Stomach (tissue), 9 donors: ENCODE data around the gene MST1. TPM values are rescaled to one million over a fixed set of nuclear protein-coding genes. Genes with fewer than 3 reads are reported as not detected.
"Not testable (repeated sequence)": the region's sequence is repeated elsewhere in the genome, so short reads cannot be mapped to it uniquely, and the experiment has no call there.

Experiments used
- DNase-seq, 2 donors: peaks; one replicate each; pipeline versions ENCODE4 v3.0.0 to v3.0.0-alpha.2; 2013 to 2019
- H3K27ac ChIP-seq, 5 donors: fragments of 200-600 bp in 4 of 5; sonication (generic) in 4 of 5; one replicate each; pipeline ENCODE4 v1.5.1; 2013 to 2019; ENCODE audit warnings: mild to moderate bottlenecking in 1 of 5, moderate library complexity in 1 of 5
- H3K27me3 ChIP-seq, 3 donors: fragments of 200-600 bp; sonication (generic); one replicate each; pipeline ENCODE4 v1.5.1; 2017 to 2019; ENCODE audit warnings: mixed run types in 1 of 3
- H3K36me3 ChIP-seq, 4 donors: fragments of 200-600 bp; sonication (generic); 1 replicate in 3 of 4; 2 replicates in 1 of 4; pipeline ENCODE4 v1.5.1; 2016 to 2019
- H3K4me1 ChIP-seq, 4 donors: fragments of 200-600 bp; sonication (generic); one replicate each; pipeline ENCODE4 v1.5.1; 2016 to 2019
- H3K4me3 ChIP-seq, 4 donors: fragments of 200-600 bp; sonication (generic) in 3 of 4; one replicate each; pipeline ENCODE4 v1.5.1; 2016 to 2019; ENCODE audit warnings: mild to moderate bottlenecking in 1 of 4
- H3K9me3 ChIP-seq, 4 donors: fragments of 200-600 bp; sonication (generic); one replicate each; pipeline ENCODE4 v1.5.1; 2016 to 2019
- EP300 ChIP-seq: sonication (generic); formaldehyde crosslinking; IDR thresholded peaks from one replicate; pipeline ENCODE4 v1.6.1; 2017; ENCODE audit warnings: antibody characterized with exemption
- POLR2A ChIP-seq, 4 donors: fragments of 450-650 bp; IDR thresholded peaks; one replicate each; pipeline ENCODE4 v1.6.1; 2016; ENCODE audit warnings: antibody characterized with exemption in 4 of 4, control low read depth in 2 of 4, mild to moderate bottlenecking in 1 of 4, moderate library complexity in 1 of 4
- POLR2AphosphoS5 ChIP-seq, 3 donors: sonication (generic); formaldehyde crosslinking; IDR thresholded peaks; one replicate each; pipeline ENCODE4 v1.6.1; 2016; ENCODE audit warnings: antibody characterized with exemption in 3 of 3
- WGBS, 5 donors: extraction: QIAGEN DNeasy Blood & Tissue Kit in 3 of 5; methylation state at CpG; one replicate each; pipeline versions ENCODE4 v1.1.5 to v1.1.7; 2013 to 2018; 5-methylcytosine and 5-hydroxymethylcytosine counted together
- intact Hi-C: fragments of 100-400 bp; cut with DNase I; formaldehyde crosslinking; loops from one replicate; pipeline ENCODE4 v1.15.1; 2023; ENCODE audit warnings: low total_unique reads
- polyA plus RNA-seq, 3 donors: library from polyadenylated mRNA; stranded (reverse); fragments of 200-250 nt; gene quantifications; one replicate each; pipeline ENCODE4 v1.2.3, GENCODE V29; 2013
- total RNA-seq, 5 donors: library from RNA; depleted of rRNA; stranded (reverse); fragments of >200 nt; gene quantifications; one replicate each; pipeline versions ENCODE4 v1.1.0 to v1.2.3, GENCODE V29; 2014 to 2016
- TF ChIP-seq, protein P1 (sequence below), 7 experiments: fragments of 450-650 bp in 4 of 7; fragments of 200-600 bp in 3 of 7; sonication (generic) in 3 of 7; IDR thresholded peaks; one replicate each; pipeline ENCODE4 v1.5.1; 2016 to 2019; ENCODE audit warnings: antibody characterized with exemption in 7 of 7, control low read depth in 2 of 7, mild to moderate bottlenecking in 1 of 7
- donor health status: healthy with polysubstance abuse.
- donor health status: Bipolar disorder and iron deficiency.
- donor health status: healthy.

MST1 gene
- total and polyA plus RNA-seq, 8 donors, result 6.7 to 172 (median 19.7) TPM

DNA sequence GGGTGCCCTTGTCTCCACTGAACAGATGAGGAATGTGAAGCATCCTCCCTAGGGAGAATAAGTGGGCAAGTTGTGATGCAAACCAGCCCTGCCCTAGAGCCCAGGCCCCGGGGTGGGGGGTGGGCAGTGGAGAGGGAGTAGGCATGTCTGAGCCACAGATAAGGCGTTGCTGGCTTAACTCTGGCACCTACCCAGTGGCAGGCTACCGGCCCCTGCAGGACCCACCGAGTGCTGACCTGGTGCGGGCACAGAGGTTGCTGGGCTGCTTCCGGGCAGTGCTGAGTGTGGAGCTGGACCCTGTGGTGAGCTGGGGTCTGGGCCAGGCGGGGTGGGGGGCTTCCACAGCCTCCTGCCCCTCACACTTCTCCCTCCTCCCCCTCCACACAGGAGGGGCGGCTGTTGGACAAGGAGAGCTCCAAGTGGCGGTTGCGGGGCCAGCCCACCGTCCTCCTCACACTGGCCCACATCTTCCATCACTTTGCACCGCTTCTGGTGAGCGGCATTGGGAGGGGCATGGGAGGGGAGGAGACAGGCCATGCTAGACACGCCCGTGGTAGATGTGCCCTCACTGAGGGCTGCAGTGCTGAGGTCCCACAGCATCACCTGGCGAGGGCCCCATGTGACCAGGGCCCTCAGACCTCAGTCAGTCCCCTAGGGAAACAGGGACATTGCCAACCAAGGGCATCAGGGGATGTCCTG lies 10.2 kb upstream of the MST1 start:
- no peaks in the 10 kb centered on the region for H3K9me3 ChIP-seq
- intact Hi-C loops, result no loop called here
- no peak overlapping the region for H3K27ac ChIP-seq
- no peak overlapping the region for H3K4me3 ChIP-seq
- peaks cover 0 to 8% (median 0%) of the 10 kb centered on the region in 4 donors for H3K4me1 ChIP-seq
- H3K27me3 ChIP-seq, result no peaks in the 10 kb centered on the region
- DNase-seq, result no peak
- H3K36me3 ChIP-seq, result peaks cover 35 to 78% (median 71%) of the 10 kb centered on the region in 4 donors
- TF ChIP-seq EP300 (no peak), POLR2A (IDR thresholded peaks at IDR 0.05) (no peak), POLR2AphosphoS5 (IDR thresholded peaks at IDR 0.05) (no peak)
- TF ChIP-seq, protein P1, sequence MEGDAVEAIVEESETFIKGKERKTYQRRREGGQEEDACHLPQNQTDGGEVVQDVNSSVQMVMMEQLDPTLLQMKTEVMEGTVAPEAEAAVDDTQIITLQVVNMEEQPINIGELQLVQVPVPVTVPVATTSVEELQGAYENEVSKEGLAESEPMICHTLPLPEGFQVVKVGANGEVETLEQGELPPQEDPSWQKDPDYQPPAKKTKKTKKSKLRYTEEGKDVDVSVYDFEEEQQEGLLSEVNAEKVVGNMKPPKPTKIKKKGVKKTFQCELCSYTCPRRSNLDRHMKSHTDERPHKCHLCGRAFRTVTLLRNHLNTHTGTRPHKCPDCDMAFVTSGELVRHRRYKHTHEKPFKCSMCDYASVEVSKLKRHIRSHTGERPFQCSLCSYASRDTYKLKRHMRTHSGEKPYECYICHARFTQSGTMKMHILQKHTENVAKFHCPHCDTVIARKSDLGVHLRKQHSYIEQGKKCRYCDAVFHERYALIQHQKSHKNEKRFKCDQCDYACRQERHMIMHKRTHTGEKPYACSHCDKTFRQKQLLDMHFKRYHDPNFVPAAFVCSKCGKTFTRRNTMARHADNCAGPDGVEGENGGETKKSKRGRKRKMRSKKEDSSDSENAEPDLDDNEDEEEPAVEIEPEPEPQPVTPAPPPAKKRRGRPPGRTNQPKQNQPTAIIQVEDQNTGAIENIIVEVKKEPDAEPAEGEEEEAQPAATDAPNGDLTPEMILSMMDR (IDR thresholded peaks at IDR 0.05), result no peak
- WGBS, 5 donors, result 77 to 90% (median 88%) methylated on average over 5 to 16 of the region's 16 CpGs

- H3K27ac ChIP-seq, intact Hi-C loops, H3K27me3 ChIP-seq, DNase-seq, H3K4me3 ChIP-seq, H3K9me3 ChIP-seq: not testable (repeated sequence)
- WGBS, 5 donors, result 70 to 94% (median 88%) methylated on average over 1 to 4 of the region's 4 CpGs
- Histone ChIP-seq H3K4me1 (peaks cover 10 to 16% (median 15%) of the 10 kb centered on the region in 4 donors), H3K36me3 (peaks cover 21 to 44% (median 38%) of the 10 kb centered on the region in 4 donors)
These were observed 6.2 kb upstream of the MST1 start for GRCh38 chr3:49695350-49696015.

DNA sequence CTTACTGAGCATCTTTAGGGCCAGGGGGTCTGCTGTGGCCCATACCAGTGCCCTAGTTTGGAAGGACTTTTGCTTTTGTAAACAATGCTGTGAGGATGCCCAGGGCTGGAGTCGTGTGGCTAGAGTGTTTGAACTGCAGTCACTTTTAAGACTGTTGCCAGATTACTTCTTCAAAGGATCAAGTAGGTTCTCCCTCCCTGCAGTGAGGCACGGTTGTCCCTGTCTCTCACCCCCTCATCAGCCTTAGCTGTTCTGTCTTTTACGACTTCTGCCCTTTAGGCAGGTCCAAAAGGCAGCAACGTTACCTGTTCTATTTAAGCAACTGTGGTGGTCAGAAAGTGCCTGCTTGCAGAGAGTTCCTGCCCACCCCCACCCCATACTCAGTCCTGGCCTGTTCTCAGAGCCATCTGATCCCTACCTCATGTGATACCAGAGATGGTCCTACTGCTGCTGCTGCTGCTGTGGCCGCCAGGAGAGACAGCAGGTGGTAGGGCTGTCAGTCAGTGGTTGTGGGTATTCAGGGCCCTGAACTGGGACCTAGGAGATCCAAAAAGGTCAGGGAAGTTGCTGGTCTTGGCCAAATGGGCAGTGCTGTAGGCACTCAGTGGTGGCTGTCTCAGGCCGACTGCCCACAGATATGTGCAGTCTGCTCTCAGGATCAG lies 5.3 kb upstream of the MST1 start:
- H3K27me3 ChIP-seq, H3K27ac ChIP-seq, H3K4me3 ChIP-seq, DNase-seq, H3K9me3 ChIP-seq, intact Hi-C loops: not testable (repeated sequence)
- 67 to 71% (median 69%) methylated on average over 5 to 6 of the region's 6 CpGs for WGBS, 5 donors
- peaks cover 17 to 24% (median 23%) of the 10 kb centered on the region in 4 donors for H3K4me1 ChIP-seq
- H3K36me3 ChIP-seq, result peaks cover 20 to 34% (median 29%) of the 10 kb centered on the region in 4 donors

DNA sequence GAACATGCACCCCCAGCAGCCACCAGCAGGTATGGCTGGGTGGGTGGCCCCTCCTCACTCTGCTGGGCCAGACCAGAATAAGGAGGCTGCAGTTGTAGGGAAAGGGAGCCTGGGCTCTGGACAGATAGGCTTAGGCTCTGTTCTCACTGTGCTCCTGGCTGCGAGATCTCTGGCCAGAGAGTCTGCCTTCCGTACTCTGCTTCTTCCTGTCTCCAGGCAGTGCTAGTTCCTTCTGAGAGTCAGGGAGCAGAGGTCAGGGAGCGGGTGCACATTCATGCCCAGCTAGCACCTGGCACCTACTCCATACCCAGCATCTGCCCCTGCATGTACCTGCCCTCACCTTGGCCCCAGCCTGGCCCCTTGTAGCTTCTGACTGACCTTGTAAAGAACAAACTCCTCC lies 2.2 kb upstream of the MST1 start:
- H3K9me3 ChIP-seq, intact Hi-C loops, DNase-seq, H3K27ac ChIP-seq, H3K36me3 ChIP-seq, H3K4me3 ChIP-seq: not testable (repeated sequence)
- Histone ChIP-seq H3K4me1 (peaks cover 22 to 43% (median 41%) of the 10 kb centered on the region in 4 donors), H3K27me3 (peaks cover 0 to 12% (median 0%) of the 10 kb centered on the region in 3 donors)
- WGBS, 5 donors, result 55 to 87% (median 56%) methylated on average over 3 of the region's 3 CpGs

DNA sequence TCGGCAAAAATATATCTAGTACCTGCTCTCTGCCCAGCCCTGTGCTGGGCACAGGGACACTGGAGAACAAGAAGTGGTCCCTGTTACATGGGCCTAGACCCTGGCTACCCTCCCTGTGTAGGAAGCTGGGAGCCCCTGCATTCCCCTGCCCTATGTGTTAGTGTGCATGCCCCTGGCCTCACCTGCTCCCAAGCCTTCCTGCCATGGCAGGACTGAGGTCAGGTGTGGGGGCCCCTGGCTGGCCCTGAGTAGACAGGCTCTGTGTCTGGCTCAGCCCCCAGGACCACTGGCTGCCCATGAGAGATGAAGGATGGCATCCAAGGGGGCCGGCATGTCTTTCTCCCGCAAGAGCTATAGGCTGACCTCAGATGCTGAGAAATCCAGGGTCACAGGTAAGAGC lies 1.6 kb upstream of the MST1 start:
- peaks cover 0 to 18% (median 0%) of the 10 kb centered on the region in 3 donors for H3K27me3 ChIP-seq

GRCh38 chr3:49689908-49690624 lies 792 bp upstream of the MST1 start:
- Histone ChIP-seq H3K4me3 (peak overlapping the region; percentile 71 to 95 (median 83)), H3K27me3 (peaks cover 0 to 22% (median 0%) of the 10 kb centered on the region in 3 donors), H3K27ac (peak overlapping the region; percentile 77 to 91 (median 88)), H3K4me1 (peaks cover 26 to 52% (median 49%) of the 10 kb centered on the region in 4 donors)
- WGBS, 5 donors, result 5 to 10% (median 6%) methylated on average over 14 to 16 of the region's 16 CpGs
- DNase-seq, intact Hi-C loops, H3K9me3 ChIP-seq, H3K36me3 ChIP-seq: not testable (repeated sequence)

More for the DNA sequence above, 1.6 kb upstream of the MST1 start:
- Histone ChIP-seq H3K4me3 (peak overlapping the region in 2 of 4 donors; percentile 71 to 90), H3K4me1 (peaks cover 26 to 49% (median 47%) of the 10 kb centered on the region in 4 donors)
- intact Hi-C loops, DNase-seq, H3K36me3 ChIP-seq, H3K27ac ChIP-seq, H3K9me3 ChIP-seq: not testable (repeated sequence)
- WGBS, 5 donors, result 72 to 94% (median 84%) methylated on average over 1 to 3 of the region's 3 CpGs

- Histone ChIP-seq H3K4me3 (peak overlapping the region; percentile 71 to 95 (median 83)), H3K27ac (peak overlapping the region in 4 of 5 donors; percentile 77 to 91 (median 86)), H3K36me3 (peaks cover 5 to 17% (median 14%) of the 10 kb centered on the region in 4 donors), H3K27me3 (peaks cover 0 to 22% (median 0%) of the 10 kb centered on the region in 3 donors), H3K4me1 (peaks cover 26 to 52% (median 49%) of the 10 kb centered on the region in 4 donors)
- H3K9me3 ChIP-seq, intact Hi-C loops, DNase-seq: not testable (repeated sequence)
- 48 to 72% (median 67%) methylated on average over 3 to 7 of the region's 7 CpGs for WGBS, 5 donors
These were observed 782 bp downstream of the MST1 start for GRCh38 chr3:49688338-49689045.

DNA sequence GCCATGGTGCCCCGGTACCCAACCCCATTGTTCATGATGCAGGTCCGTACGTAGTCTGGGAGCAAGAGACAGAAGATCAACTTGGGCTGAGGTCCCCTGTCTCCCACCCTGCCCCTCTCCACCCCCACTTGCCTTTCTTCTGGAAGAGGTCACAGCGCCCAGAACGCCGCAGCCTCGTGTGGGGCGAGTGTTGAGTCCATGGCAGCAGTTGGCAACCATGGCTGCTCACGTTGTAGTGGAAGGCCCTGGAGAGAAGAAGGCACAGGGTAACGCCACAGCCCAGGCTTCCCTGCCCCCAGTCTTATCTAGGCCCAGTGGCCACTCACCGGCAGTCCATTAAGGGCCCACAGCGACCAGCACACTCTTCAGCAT lies 1.9 kb downstream of the MST1 start:
- intact Hi-C loops, DNase-seq, H3K27ac ChIP-seq, H3K9me3 ChIP-seq: not testable (repeated sequence)
- Histone ChIP-seq H3K27me3 (peaks cover 0 to 22% (median 0%) of the 10 kb centered on the region in 3 donors), H3K4me1 (peaks cover 26 to 52% (median 49%) of the 10 kb centered on the region in 4 donors), H3K4me3 (peak overlapping the region in 1 of 4 donors; percentile 55), H3K36me3 (peaks cover 16 to 28% (median 25%) of the 10 kb centered on the region in 4 donors)
- 84 to 94% (median 93%) methylated on average over 4 to 12 of the region's 12 CpGs for WGBS, 5 donors
